ENCODE data around the gene RHEX.

DNA sequence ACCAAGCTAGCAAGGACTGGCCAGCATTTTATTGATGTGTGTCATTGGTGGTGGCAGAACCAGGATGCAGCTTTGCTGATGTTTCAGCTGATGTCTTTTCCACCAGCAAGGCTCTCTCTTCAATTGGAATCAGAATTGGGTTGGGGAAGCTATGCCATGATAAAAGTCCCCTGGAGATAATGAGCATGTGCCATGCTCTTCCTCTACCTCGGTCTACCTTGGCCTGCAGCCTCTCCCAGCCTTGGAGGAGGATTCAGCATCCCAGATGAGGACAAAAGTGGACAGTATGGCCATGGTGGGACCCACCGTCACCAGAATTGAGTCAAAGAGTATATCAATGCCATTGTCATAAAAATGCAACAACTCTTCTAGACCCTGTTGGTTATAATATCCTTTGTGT lies 55.7 kb downstream of the RHEX start:
- TF ChIP-seq, protein P1, sequence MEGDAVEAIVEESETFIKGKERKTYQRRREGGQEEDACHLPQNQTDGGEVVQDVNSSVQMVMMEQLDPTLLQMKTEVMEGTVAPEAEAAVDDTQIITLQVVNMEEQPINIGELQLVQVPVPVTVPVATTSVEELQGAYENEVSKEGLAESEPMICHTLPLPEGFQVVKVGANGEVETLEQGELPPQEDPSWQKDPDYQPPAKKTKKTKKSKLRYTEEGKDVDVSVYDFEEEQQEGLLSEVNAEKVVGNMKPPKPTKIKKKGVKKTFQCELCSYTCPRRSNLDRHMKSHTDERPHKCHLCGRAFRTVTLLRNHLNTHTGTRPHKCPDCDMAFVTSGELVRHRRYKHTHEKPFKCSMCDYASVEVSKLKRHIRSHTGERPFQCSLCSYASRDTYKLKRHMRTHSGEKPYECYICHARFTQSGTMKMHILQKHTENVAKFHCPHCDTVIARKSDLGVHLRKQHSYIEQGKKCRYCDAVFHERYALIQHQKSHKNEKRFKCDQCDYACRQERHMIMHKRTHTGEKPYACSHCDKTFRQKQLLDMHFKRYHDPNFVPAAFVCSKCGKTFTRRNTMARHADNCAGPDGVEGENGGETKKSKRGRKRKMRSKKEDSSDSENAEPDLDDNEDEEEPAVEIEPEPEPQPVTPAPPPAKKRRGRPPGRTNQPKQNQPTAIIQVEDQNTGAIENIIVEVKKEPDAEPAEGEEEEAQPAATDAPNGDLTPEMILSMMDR (IDR thresholded peaks at IDR 0.05): no peak
- no peak for TF ChIP-seq POLR2A (IDR thresholded peaks at IDR 0.05)

All from lower leg skin (tissue), 3 donors.